HepG2 (cell line): ENCODE results near the gene PLCB2. TPM values are rescaled to one million over a fixed set of nuclear protein-coding genes. Genes with fewer than 3 reads are reported as not detected.

Source experiments
- ATAC-seq: fragments of 200-7000 bp; cut with Tn5 transposase; 3 replicates; pipeline ENCODE4 v1.9.1; 2020; ENCODE audit warnings: mild to moderate bottlenecking, moderate library complexity
- BruUV-seq: library from RNA; stranded (reverse); fragments of 400-500 nt; replicated peaks from 2 replicates; lab custom pipeline; 2021; lab: Mats Ljungman, UMichigan
- CTCF ChIA-PET: fragments of 300-600 bp; formaldehyde crosslinking; extraction: SDS; loops from one replicate; lab custom pipeline; 2021; ENCODE audit warnings: low total read pairs, inconsistent platforms, low intra/inter-chr PET ratio; lab: Yijun Ruan, JAX
- POLR2A ChIA-PET: fragments of 350-600 bp; sonication (Branson Sonifier 250); formaldehyde crosslinking; loops from one replicate; lab custom pipeline; 2020; ENCODE audit warnings: antibody characterized with exemption, inconsistent platforms; lab: Yijun Ruan, JAX
- DNase-seq: peaks from one replicate; pipeline ENCODE4 v3.0.0-alpha.2; 2015; ENCODE audit warnings: low spot score
- FAIRE-seq: peaks from 3 replicates; lab custom pipeline; 2011; peaks lifted over from hg19 to GRCh38; lab: Jason Lieb, UNC
- H2AFZ ChIP-seq: one replicate; pipeline ENCODE4 v1.6.1; 2011; ENCODE audit warnings: low read length, inconsistent platforms
- H3K27ac ChIP-seq: fragments of 300-600 bp; 3 replicates; pipeline ENCODE4 v1.8.0; 2011; ENCODE audit warnings: mixed run types, mild to moderate bottlenecking, mixed read lengths, low read length, inconsistent platforms; ENCODE audit not compliant: insufficient read depth; ENCODE audit errors: extremely low read length
- H3K27me3 ChIP-seq, 2 experiments: fragments of 200-600 bp in 1 of 2; 2 replicates in 1 of 2; 3 replicates in 1 of 2; pipeline versions ENCODE4 v1.6.0 to v1.8.0; 2011; ENCODE audit warnings: low read length in 2 of 2, mild to moderate bottlenecking in 2 of 2, moderate library complexity in 2 of 2, inconsistent platforms in 1 of 2; ENCODE audit not compliant: insufficient read depth in 2 of 2, control insufficient read depth in 1 of 2
- H3K36me3 ChIP-seq, 2 experiments: fragments of 200-600 bp in 1 of 2; replicated peaks in 1 of 2; 2 replicates in 1 of 2; 3 replicates in 1 of 2; pipeline versions ENCODE4 v1.5.1 to v1.8.0; 2011; ENCODE audit warnings: low read length in 2 of 2, inconsistent platforms in 1 of 2; ENCODE audit not compliant: insufficient read depth in 2 of 2, control insufficient read depth in 1 of 2
- H3K4me1 ChIP-seq: 2 replicates; pipeline ENCODE4 v1.5.1; 2012; ENCODE audit warnings: low read length, inconsistent platforms; ENCODE audit not compliant: insufficient read depth
- H3K4me2 ChIP-seq: 2 replicates; pipeline ENCODE4 v1.6.0; 2011; ENCODE audit warnings: low read depth, low read length, inconsistent platforms
- H3K4me3 ChIP-seq, 3 experiments: fragments of 200-600 bp in 1 of 3; sonication (generic), shearing (Covaris generic) in 1 of 3; replicated peaks in 1 of 3; 2 replicates each; pipeline ENCODE4 v1.5.1; 2011 to 2016; ENCODE audit warnings: low read length in 3 of 3, inconsistent platforms in 2 of 3, low read depth in 2 of 3, mild to moderate bottlenecking in 2 of 3, control low read depth in 1 of 3, mixed read lengths in 1 of 3; ENCODE audit not compliant: insufficient read depth in 1 of 3
- H3K79me2 ChIP-seq: one replicate; pipeline ENCODE4 v1.6.1; 2011; ENCODE audit warnings: low read length, inconsistent platforms; ENCODE audit not compliant: insufficient read depth
- H3K9ac ChIP-seq: 2 replicates; pipeline ENCODE4 v1.6.0; 2011; ENCODE audit warnings: mild to moderate bottlenecking, low read depth, low read length, inconsistent platforms; ENCODE audit not compliant: insufficient read depth
- H3K9me3 ChIP-seq: 2 replicates; pipeline ENCODE4 v1.5.1; 2012; ENCODE audit warnings: mild to moderate bottlenecking, low read length
- H4K20me1 ChIP-seq: 2 replicates; pipeline ENCODE4 v1.6.0; 2011; ENCODE audit warnings: inconsistent platforms, mild to moderate bottlenecking, low read length, moderate library complexity; ENCODE audit not compliant: insufficient read depth
- MIXL1 ChIP-seq: IDR thresholded peaks from 2 replicates; pipeline ENCODE4 v1.6.1; 2016
- NCOA5 ChIP-seq: sonication (generic); formaldehyde crosslinking; IDR thresholded peaks from 2 replicates; pipeline ENCODE4 v1.4.0; 2020; ENCODE audit warnings: missing genetic modification reagents
- PAF1 ChIP-seq: IDR thresholded peaks from 2 replicates; pipeline ENCODE4 v1.6.1; 2016; ENCODE audit warnings: missing genetic modification reagents, missing compliant biosample characterization
- PHF5A ChIP-seq: IDR thresholded peaks from one replicate; pipeline ENCODE4 v1.6.1; 2018; ENCODE audit warnings: low read depth, missing genetic modification reagents; ENCODE audit not compliant: unreplicated experiment
- SNRNP70 ChIP-seq: fragments of 200-400 bp; formaldehyde crosslinking; IDR thresholded peaks from 2 replicates; pipeline ENCODE4 v1.6.1; 2017; ENCODE audit warnings: mild to moderate bottlenecking, low read depth, low read length, moderate library complexity
- TEAD2 ChIP-seq: sonication (generic); formaldehyde crosslinking; IDR thresholded peaks from 2 replicates; pipeline ENCODE4 v1.9.0; 2021; ENCODE audit warnings: missing genetic modification reagents
- XRCC5 ChIP-seq: fragments of 200-400 bp; formaldehyde crosslinking; optimal IDR thresholded peaks from 2 replicates; pipeline ENCODE3; 2017; ENCODE audit warnings: mild to moderate bottlenecking, low read length
- ZNF776 ChIP-seq: sonication (generic); formaldehyde crosslinking; IDR thresholded peaks from 2 replicates; pipeline ENCODE4 v1.4.0; 2020; ENCODE audit warnings: mild to moderate bottlenecking, missing genetic modification reagents
- WGBS: methylation state at CpG from one replicate; pipeline ENCODE4 v1.1.6; 2017; ENCODE audit warnings: low lambda C conversion rate; 5-methylcytosine and 5-hydroxymethylcytosine counted together
- in situ Hi-C: cut with HindIII; loops from 2 replicates; pipeline ENCODE4 v1.10.0; 2017; ENCODE audit warnings: low pct_unique_long_range_greater_than_20kb; ENCODE audit not compliant: extremely low pct_ligation_motif_present
- intact Hi-C: fragments of 100-400 bp; cut with micrococcal nuclease; formaldehyde crosslinking; loops from one replicate; pipeline ENCODE4 v1.10.0; 2022; ENCODE audit not compliant: unreplicated experiment
- polyA plus RNA-seq, 8 experiments: library from polyadenylated mRNA; depleted of rRNA in 3 of 8; stranded (reverse) in 7 of 8; unstranded in 1 of 8; fragments of >200 nt; fragmentation: Illumina TruSeq in 4 of 8; extraction: Trizol in 4 of 8; gene quantifications; 2 replicates each; pipeline versions ENCODE4 v1.2.1 to v1.2.3, GENCODE V29; 2011 to 2016; ENCODE audit warnings: low read depth in 4 of 8, missing spikeins in 1 of 8, mixed read lengths in 1 of 8; ENCODE audit not compliant: insufficient read depth in 1 of 8
- total RNA-seq, 5 experiments: library from RNA; depleted of rRNA; stranded (reverse); fragments of >200 nt; fragmentation: Illumina TruSeq; extraction: Trizol; gene quantifications; 2 replicates each; pipeline ENCODE4 v1.2.3, GENCODE V29; 2016; ENCODE audit warnings: low read depth in 1 of 5
- TF ChIP-seq, protein P1 (sequence below): sonication (generic); formaldehyde crosslinking; conservative IDR thresholded peaks from 2 replicates; pipeline ENCODE4 v1.4.0; 2020; ENCODE audit warnings: missing genetic modification reagents
- TF ChIP-seq, protein P2 (sequence below): sonication (generic); formaldehyde crosslinking; IDR thresholded peaks from 2 replicates; pipeline ENCODE4 v1.4.0; 2020; ENCODE audit warnings: mild to moderate bottlenecking, missing genetic modification reagents
- TF ChIP-seq, protein P3 (sequence below): sonication (generic); formaldehyde crosslinking; IDR thresholded peaks from 2 replicates; pipeline ENCODE4 v1.8.0; 2022; ENCODE audit warnings: low read depth, missing genetic modification reagents
- TF ChIP-seq, protein P4 (sequence below): sonication (generic); formaldehyde crosslinking; IDR thresholded peaks from 2 replicates; pipeline ENCODE4 v1.4.0; 2020; ENCODE audit warnings: missing genetic modification reagents

Gene PLCB2
- total and polyA plus RNA-seq, 2 of the 13 experiments (the other 11 are each of a cell fraction or from before 2014, with no cell fraction given), result 0.11 TPM; not detected in 1

DNA sequence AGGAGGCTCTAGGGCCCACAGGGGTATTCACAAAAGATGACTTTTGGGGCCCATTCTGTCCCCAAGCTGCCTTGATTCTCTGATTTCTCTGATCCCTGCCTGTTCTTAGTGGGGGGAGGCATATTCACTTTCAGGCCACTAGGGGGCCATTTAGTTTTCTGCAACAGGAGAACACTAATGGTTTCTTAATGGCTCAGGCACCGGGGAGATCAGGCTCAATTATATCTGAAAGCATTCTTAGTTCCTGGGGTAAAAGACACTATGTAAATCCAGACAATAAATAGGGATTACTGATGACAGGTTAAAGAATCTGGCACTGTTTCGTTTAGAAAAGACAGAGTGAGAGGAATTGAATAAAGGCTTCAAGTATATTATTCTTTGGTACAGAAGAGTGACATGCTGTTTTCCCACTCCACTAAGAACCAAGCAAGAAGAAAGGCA, 13.2 kb upstream of the PLCB2 start:
- peak; percentile 66 for DNase-seq
- H2AFZ ChIP-seq, result no peak overlapping the region
- H3K4me3 ChIP-seq, result no peak overlapping the region
- H3K4me2 ChIP-seq, result no peak overlapping the region
- POLR2A ChIA-PET, result no interaction called here
- FAIRE-seq, result peak; percentile 72
- H3K27me3 ChIP-seq, result peaks cover 0 to 11% of the 10 kb centered on the region in 2 experiments; a peak in 2 of 5 replicates
- CTCF ChIA-PET, result interaction anchor here (1.1 to 4.6 kb wide), 4 partner anchors 17 to 101 kb away, joined by 5 to 19 read pairs (median 10); partner anchors contain the start of gene CCDC9B
- WGBS, result 0% methylated on average over 2 of the region's 2 CpGs
- no TSS peak for BruUV-seq
- no peaks in the 10 kb centered on the region for H3K79me2 ChIP-seq
- H3K9ac ChIP-seq, result no peak overlapping the region
- H3K4me1 ChIP-seq, result peaks cover 42% of the 10 kb centered on the region
- intact Hi-C loops, result loop anchor here (1.0 to 5.0 kb wide), 2 partner anchors 17 to 101 kb away; no protein-coding TSS in a partner anchor
- no peaks in the 10 kb centered on the region for H3K36me3 ChIP-seq
- H3K9me3 ChIP-seq, result no peaks in the 10 kb centered on the region
- peak; percentile 25; the same call in 2 of the 3 replicates for ATAC-seq
- H4K20me1 ChIP-seq, result no peaks in the 10 kb centered on the region
- in situ Hi-C loops, result no loop called here
- no peak overlapping the region for H3K27ac ChIP-seq
- TF ChIP-seq PHF5A (CRISPR knock-in tag), result no peak
- peak; percentile 43 for TF ChIP-seq XRCC5
- TF ChIP-seq NCOA5 (CRISPR knock-in tag), result no peak
- TF ChIP-seq, protein P1, sequence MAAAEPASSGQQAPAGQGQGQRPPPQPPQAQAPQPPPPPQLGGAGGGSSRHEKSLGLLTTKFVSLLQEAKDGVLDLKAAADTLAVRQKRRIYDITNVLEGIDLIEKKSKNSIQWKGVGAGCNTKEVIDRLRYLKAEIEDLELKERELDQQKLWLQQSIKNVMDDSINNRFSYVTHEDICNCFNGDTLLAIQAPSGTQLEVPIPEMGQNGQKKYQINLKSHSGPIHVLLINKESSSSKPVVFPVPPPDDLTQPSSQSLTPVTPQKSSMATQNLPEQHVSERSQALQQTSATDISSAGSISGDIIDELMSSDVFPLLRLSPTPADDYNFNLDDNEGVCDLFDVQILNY (CRISPR knock-in tag), result no peak
- no peak for TF ChIP-seq MIXL1 (CRISPR knock-in tag)
- no peak for TF ChIP-seq SNRNP70
- no peak for TF ChIP-seq TEAD2 (CRISPR knock-in tag)
- TF ChIP-seq PAF1, result no peak
- no peak for TF ChIP-seq ZNF776 (CRISPR knock-in tag)
- TF ChIP-seq, protein P2, sequence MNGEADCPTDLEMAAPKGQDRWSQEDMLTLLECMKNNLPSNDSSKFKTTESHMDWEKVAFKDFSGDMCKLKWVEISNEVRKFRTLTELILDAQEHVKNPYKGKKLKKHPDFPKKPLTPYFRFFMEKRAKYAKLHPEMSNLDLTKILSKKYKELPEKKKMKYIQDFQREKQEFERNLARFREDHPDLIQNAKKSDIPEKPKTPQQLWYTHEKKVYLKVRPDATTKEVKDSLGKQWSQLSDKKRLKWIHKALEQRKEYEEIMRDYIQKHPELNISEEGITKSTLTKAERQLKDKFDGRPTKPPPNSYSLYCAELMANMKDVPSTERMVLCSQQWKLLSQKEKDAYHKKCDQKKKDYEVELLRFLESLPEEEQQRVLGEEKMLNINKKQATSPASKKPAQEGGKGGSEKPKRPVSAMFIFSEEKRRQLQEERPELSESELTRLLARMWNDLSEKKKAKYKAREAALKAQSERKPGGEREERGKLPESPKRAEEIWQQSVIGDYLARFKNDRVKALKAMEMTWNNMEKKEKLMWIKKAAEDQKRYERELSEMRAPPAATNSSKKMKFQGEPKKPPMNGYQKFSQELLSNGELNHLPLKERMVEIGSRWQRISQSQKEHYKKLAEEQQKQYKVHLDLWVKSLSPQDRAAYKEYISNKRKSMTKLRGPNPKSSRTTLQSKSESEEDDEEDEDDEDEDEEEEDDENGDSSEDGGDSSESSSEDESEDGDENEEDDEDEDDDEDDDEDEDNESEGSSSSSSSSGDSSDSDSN, result no peak
- TF ChIP-seq, protein P3, sequence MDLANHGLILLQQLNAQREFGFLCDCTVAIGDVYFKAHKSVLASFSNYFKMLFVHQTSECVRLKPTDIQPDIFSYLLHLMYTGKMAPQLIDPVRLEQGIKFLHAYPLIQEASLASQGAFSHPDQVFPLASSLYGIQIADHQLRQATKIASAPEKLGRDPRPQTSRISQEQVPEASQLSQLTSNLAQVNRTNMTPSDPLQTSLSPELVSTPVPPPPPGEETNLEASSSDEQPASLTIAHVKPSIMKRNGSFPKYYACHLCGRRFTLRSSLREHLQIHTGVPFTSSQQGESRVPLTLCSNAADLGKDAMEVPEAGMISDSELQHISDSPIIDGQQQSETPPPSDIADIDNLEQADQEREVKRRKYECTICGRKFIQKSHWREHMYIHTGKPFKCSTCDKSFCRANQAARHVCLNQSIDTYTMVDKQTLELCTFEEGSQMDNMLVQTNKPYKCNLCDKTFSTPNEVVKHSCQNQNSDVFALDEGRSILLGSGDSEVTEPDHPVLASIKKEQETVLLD (CRISPR knock-in tag), result no peak
- TF ChIP-seq, protein P4, sequence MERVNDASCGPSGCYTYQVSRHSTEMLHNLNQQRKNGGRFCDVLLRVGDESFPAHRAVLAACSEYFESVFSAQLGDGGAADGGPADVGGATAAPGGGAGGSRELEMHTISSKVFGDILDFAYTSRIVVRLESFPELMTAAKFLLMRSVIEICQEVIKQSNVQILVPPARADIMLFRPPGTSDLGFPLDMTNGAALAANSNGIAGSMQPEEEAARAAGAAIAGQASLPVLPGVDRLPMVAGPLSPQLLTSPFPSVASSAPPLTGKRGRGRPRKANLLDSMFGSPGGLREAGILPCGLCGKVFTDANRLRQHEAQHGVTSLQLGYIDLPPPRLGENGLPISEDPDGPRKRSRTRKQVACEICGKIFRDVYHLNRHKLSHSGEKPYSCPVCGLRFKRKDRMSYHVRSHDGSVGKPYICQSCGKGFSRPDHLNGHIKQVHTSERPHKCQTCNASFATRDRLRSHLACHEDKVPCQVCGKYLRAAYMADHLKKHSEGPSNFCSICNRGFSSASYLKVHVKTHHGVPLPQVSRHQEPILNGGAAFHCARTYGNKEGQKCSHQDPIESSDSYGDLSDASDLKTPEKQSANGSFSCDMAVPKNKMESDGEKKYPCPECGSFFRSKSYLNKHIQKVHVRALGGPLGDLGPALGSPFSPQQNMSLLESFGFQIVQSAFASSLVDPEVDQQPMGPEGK, result peak; percentile 34; the same call in 1 of the 2 replicates
